DND-41 (cell line): Measurements from ENCODE around the gene DENND1A.

Source experiments
- ATAC-seq: fragments of 200-7000 bp; cut with Tn5 transposase; 3 replicates; pipeline ENCODE4 v1.9.1; 2021; ENCODE audit warnings: low read depth; ENCODE audit not compliant: insufficient read depth
- DNase-seq: peaks from one replicate; pipeline ENCODE4 v3.0.0-alpha.2; 2020
- H2AFZ ChIP-seq: 2 replicates; pipeline ENCODE4 v1.6.0; 2012; ENCODE audit warnings: low read depth, low read length
- H3K27ac ChIP-seq: 2 replicates; pipeline ENCODE4 v1.5.1; 2012; ENCODE audit warnings: low read length, inconsistent platforms
- H3K27me3 ChIP-seq: fragments of 200-600 bp; sonication (generic); 2 replicates; pipeline ENCODE4 v1.6.0; 2012; ENCODE audit warnings: low read length, mild to moderate bottlenecking, inconsistent platforms; ENCODE audit not compliant: insufficient read depth, poor library complexity
- H3K36me3 ChIP-seq: 2 replicates; pipeline ENCODE4 v1.5.1; 2012; ENCODE audit warnings: low read length, inconsistent platforms; ENCODE audit not compliant: insufficient read depth
- H3K4me1 ChIP-seq: 2 replicates; pipeline ENCODE4 v1.5.1; 2012; ENCODE audit warnings: mild to moderate bottlenecking, low read length; ENCODE audit not compliant: insufficient read depth
- H3K4me2 ChIP-seq: 2 replicates; pipeline ENCODE4 v1.6.0; 2012; ENCODE audit warnings: mild to moderate bottlenecking, moderate library complexity, low read length, inconsistent platforms; ENCODE audit not compliant: insufficient read depth
- H3K4me3 ChIP-seq, 2 experiments: fragments of 200-600 bp in 1 of 2; shearing (Covaris generic) in 1 of 2; 2 replicates each; pipeline ENCODE4 v1.5.1; 2012 to 2016; ENCODE audit warnings: inconsistent platforms in 2 of 2, low read length in 2 of 2, mild to moderate bottlenecking in 2 of 2, low read depth in 1 of 2, moderate library complexity in 1 of 2
- H3K79me2 ChIP-seq: 2 replicates; pipeline ENCODE4 v1.6.0; 2012; ENCODE audit warnings: low read length, inconsistent platforms; ENCODE audit not compliant: insufficient read depth
- H3K9ac ChIP-seq: 2 replicates; pipeline ENCODE4 v1.6.0; 2012; ENCODE audit warnings: low read depth, mild to moderate bottlenecking, inconsistent platforms, low read length, moderate library complexity
- H3K9me3 ChIP-seq: 2 replicates; pipeline ENCODE4 v1.5.1; 2012; ENCODE audit warnings: low read length, moderate library complexity, mild to moderate bottlenecking, inconsistent platforms; ENCODE audit not compliant: insufficient read depth, severe bottlenecking
- H4K20me1 ChIP-seq: 2 replicates; pipeline ENCODE4 v1.6.0; 2012; ENCODE audit warnings: low read length; ENCODE audit not compliant: insufficient read depth
- EZH2 ChIP-seq: IDR thresholded peaks from 3 replicates; pipeline ENCODE4 v1.6.1; 2012; ENCODE audit warnings: borderline replicate concordance, low read depth, mild to moderate bottlenecking, moderate library complexity, low read length, inconsistent platforms; ENCODE audit not compliant: severe bottlenecking
- TF ChIP-seq, protein P1 (sequence below): IDR thresholded peaks from 2 replicates; pipeline ENCODE4 v1.5.1; 2012; ENCODE audit warnings: borderline replicate concordance, low read length, moderate library complexity, mild to moderate bottlenecking; ENCODE audit not compliant: poor library complexity, severe bottlenecking; ENCODE audit errors: extremely low read depth

The DENND1A gene

DNA sequence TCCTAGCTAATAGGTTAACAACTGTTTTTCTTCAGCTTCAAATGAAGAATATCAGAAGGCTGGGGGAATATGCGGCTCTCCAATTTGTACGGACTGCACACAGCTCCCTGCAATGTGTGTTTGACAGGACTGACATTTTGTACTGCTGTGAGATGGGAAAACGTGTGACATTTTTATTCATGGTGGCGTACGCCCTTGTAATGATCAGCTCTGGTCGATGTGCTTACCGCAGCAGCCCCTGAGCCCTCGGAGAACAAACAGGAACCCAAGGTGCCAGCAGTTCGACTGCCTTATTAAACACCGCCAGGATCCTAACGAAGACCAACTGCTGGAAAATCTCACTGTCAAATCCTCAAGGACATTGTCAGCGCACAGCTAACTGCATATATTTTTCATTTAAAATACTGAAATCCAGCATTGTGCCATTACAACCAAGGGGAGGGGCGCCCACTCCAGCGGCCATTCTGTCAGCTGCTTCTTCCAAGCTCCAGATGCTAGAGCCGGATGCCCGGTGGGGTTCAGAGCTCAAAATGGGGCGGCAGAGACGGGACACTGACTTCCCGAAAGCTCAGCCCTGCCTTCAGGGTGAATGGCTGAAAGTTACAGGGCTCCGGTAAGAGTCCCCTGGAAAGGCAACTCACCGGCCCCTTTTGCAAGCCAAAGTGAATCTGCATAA lies 507.2 kb downstream of the DENND1A start:
- Histone ChIP-seq H3K9me3 (no peaks in the 10 kb centered on the region), H4K20me1 (no peaks in the 10 kb centered on the region), H3K4me3 (no peak overlapping the region), H3K79me2 (no peaks in the 10 kb centered on the region), H3K4me1 (no peaks in the 10 kb centered on the region), H3K4me2 (no peak overlapping the region), H3K36me3 (no peaks in the 10 kb centered on the region; the same call in 1 of the 2 replicates), H3K9ac (no peak overlapping the region), H2AFZ (no peak overlapping the region), H3K27me3 (no peaks in the 10 kb centered on the region), H3K27ac (no peak overlapping the region)
- no peak for DNase-seq
- no peak for ATAC-seq
- no peak for TF ChIP-seq EZH2
- TF ChIP-seq, protein P1, sequence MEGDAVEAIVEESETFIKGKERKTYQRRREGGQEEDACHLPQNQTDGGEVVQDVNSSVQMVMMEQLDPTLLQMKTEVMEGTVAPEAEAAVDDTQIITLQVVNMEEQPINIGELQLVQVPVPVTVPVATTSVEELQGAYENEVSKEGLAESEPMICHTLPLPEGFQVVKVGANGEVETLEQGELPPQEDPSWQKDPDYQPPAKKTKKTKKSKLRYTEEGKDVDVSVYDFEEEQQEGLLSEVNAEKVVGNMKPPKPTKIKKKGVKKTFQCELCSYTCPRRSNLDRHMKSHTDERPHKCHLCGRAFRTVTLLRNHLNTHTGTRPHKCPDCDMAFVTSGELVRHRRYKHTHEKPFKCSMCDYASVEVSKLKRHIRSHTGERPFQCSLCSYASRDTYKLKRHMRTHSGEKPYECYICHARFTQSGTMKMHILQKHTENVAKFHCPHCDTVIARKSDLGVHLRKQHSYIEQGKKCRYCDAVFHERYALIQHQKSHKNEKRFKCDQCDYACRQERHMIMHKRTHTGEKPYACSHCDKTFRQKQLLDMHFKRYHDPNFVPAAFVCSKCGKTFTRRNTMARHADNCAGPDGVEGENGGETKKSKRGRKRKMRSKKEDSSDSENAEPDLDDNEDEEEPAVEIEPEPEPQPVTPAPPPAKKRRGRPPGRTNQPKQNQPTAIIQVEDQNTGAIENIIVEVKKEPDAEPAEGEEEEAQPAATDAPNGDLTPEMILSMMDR, result no peak

DNA sequence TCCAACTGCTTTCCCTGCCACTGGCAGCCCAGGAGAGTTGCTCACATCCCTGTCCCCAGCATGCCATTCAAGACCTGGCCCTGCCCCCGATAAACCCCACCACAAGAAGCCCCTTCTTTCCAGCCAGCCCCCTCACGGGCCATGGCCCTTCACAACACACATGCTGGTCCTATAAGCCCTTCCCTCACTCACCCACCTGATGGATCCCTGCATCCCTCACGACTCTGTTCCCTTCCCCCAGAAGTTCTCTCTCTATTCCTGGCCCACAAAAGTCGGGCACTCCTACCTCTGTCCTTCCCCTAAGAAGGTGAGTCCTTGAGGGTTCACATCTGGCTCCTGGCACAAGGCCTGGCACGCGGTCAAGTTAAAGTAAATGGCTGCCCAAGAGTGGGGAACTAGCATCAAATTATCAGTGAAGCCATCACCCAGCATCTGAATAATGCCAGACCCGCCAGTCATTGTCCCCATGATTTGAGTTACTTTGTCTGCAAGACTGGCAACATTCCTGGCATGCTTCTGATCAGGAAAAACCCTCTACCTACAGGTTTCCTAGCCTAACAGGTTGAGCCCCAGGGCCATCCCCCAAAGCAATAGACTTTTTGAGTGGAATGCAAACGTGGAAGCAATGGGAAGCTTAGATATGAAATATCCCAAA lies 508.0 kb downstream of the DENND1A start:
- Histone ChIP-seq H3K4me2 (no peak overlapping the region), H3K9me3 (no peaks in the 10 kb centered on the region), H3K4me1 (no peaks in the 10 kb centered on the region), H3K79me2 (no peaks in the 10 kb centered on the region), H3K36me3 (no peaks in the 10 kb centered on the region; the same call in 1 of the 2 replicates), H4K20me1 (no peaks in the 10 kb centered on the region), H3K9ac (no peak overlapping the region), H3K27ac (no peak overlapping the region), H3K4me3 (no peak overlapping the region), H2AFZ (no peak overlapping the region), H3K27me3 (no peaks in the 10 kb centered on the region)
- ATAC-seq (no peak), DNase-seq (no peak)
- TF ChIP-seq, protein P1, result no peak
- no peak for TF ChIP-seq EZH2

DNA sequence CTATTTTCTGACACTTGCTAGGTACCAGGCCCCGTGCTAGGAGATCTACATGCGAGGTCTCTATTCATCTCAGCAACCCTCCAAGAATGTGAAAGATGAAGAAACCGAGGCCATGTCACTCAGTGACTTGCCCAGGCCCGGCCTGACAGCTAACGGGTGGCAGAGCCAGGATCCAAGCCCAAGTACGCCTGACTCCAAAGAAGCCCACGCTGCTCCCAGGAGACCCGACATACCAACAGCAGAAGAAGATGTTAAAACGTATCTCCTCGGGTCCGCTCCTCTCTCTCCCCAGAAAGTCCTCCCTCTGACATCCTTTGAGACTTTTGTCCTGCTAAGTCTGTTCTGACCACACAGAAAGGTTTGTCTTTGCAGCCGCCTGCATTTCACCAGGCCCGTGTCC lies 508.7 kb downstream of the DENND1A start:
- no peak overlapping the region for H3K4me2 ChIP-seq
- no peaks in the 10 kb centered on the region for H3K27me3 ChIP-seq
- no peaks in the 10 kb centered on the region for H3K79me2 ChIP-seq
- DNase-seq (no peak), ATAC-seq (no peak)
- TF ChIP-seq EZH2, result no peak
- TF ChIP-seq, protein P1, result no peak
- no peaks in the 10 kb centered on the region for H3K9me3 ChIP-seq
- no peak overlapping the region for H2AFZ ChIP-seq
- H3K9ac ChIP-seq, result no peak overlapping the region
- H3K4me3 ChIP-seq, result no peak overlapping the region
- no peaks in the 10 kb centered on the region; the same call in 1 of the 2 replicates for H3K36me3 ChIP-seq
- H3K4me1 ChIP-seq, result no peaks in the 10 kb centered on the region
- H4K20me1 ChIP-seq, result no peaks in the 10 kb centered on the region
- H3K27ac ChIP-seq, result no peak overlapping the region
